Endothelial cell of umbilical vein (primary cell): ENCODE data around the gene RIC8B. TPM values are rescaled to one million over a fixed set of nuclear protein-coding genes. Genes with fewer than 3 reads are reported as not detected.

Source experiments
- BruUV-seq: library from RNA; stranded (reverse); fragments of 400-500 nt; replicated peaks from 2 replicates; lab custom pipeline; 2021; lab: Mats Ljungman, UMichigan
- CTCF ChIA-PET: fragments of 300-600, 350-600 bp; sonication (Branson Sonifier 250); formaldehyde crosslinking; loops from one replicate; lab custom pipeline; 2021; ENCODE audit warnings: antibody characterized with exemption, inconsistent platforms; lab: Charles Lee
- POLR2A ChIA-PET: fragments of 300-600, 350-600 bp; sonication (Branson Sonifier 250); formaldehyde crosslinking; loops from one replicate; lab custom pipeline; 2021; ENCODE audit warnings: antibody characterized with exemption, inconsistent platforms; lab: Charles Lee
- DNase-seq: peaks from one replicate; pipeline ENCODE4 v3.0.0-alpha.2; 2011; ENCODE audit warnings: low read depth, low spot score
- FAIRE-seq: peaks from 2 replicates; lab custom pipeline; 2011; peaks lifted over from hg19 to GRCh38; lab: Jason Lieb, UNC
- H2AFZ ChIP-seq: 2 replicates; pipeline ENCODE4 v1.6.0; 2012; ENCODE audit warnings: low read depth, low read length, control low read depth, inconsistent platforms
- H3K27ac ChIP-seq: 2 replicates; pipeline ENCODE4 v1.5.1; 2011; ENCODE audit warnings: low read depth, mild to moderate bottlenecking, control low read depth, low read length, moderate library complexity; ENCODE audit not compliant: insufficient read depth
- H3K27me3 ChIP-seq, 2 experiments: 2 replicates each; pipeline versions ENCODE4 v1.6.0 to v1.6.1; 2011; ENCODE audit warnings: low read length in 2 of 2, mixed read lengths in 1 of 2; ENCODE audit not compliant: control insufficient read depth in 2 of 2, insufficient read depth in 2 of 2
- H3K36me3 ChIP-seq, 2 experiments: 2 replicates in 1 of 2; 3 replicates in 1 of 2; pipeline ENCODE4 v1.5.1; 2011; ENCODE audit warnings: low read length in 2 of 2, mild to moderate bottlenecking in 1 of 2, moderate library complexity in 1 of 2; ENCODE audit not compliant: control insufficient read depth in 2 of 2, insufficient read depth in 2 of 2; ENCODE audit errors: extremely low read depth in 1 of 2
- H3K4me1 ChIP-seq: 3 replicates; pipeline ENCODE4 v1.5.1; 2011; ENCODE audit warnings: mild to moderate bottlenecking, low read length; ENCODE audit not compliant: control insufficient read depth, insufficient read depth; ENCODE audit errors: extremely low read depth
- H3K4me2 ChIP-seq: 2 replicates; pipeline ENCODE4 v1.6.1; 2011; ENCODE audit warnings: low read length, control low read depth, mixed read lengths; ENCODE audit not compliant: insufficient read depth
- H3K4me3 ChIP-seq, 3 experiments: fragments of 200-600 bp in 1 of 3; sonication (generic), shearing (Covaris generic) in 1 of 3; replicated peaks in 1 of 3; 2 replicates each; pipeline ENCODE4 v1.5.1; 2011 to 2016; ENCODE audit warnings: control low read depth in 3 of 3, low read length in 3 of 3, mild to moderate bottlenecking in 2 of 3, inconsistent platforms in 1 of 3, low read depth in 1 of 3, moderate library complexity in 1 of 3; ENCODE audit not compliant: insufficient read depth in 1 of 3
- H3K79me2 ChIP-seq: 2 replicates; pipeline ENCODE4 v1.6.0; 2012; ENCODE audit warnings: low read length, inconsistent platforms; ENCODE audit not compliant: control insufficient read depth, insufficient read depth
- H3K9ac ChIP-seq: replicated peaks from 2 replicates; pipeline ENCODE3; 2011; ENCODE audit warnings: low read length, control low read depth; ENCODE audit not compliant: insufficient read depth; ENCODE audit errors: extremely low read depth
- H3K9me1 ChIP-seq: replicated peaks from 3 replicates; pipeline ENCODE4 v1.6.0; 2011; ENCODE audit warnings: mild to moderate bottlenecking, low read length; ENCODE audit not compliant: control insufficient read depth, insufficient read depth; ENCODE audit errors: extremely low read depth
- H3K9me3 ChIP-seq: replicated peaks from 2 replicates; pipeline ENCODE4 v1.5.1; 2012; ENCODE audit warnings: low read length, inconsistent platforms; ENCODE audit not compliant: control insufficient read depth, insufficient read depth
- H4K20me1 ChIP-seq: replicated peaks from 2 replicates; pipeline ENCODE3; 2011; ENCODE audit warnings: mild to moderate bottlenecking, low read length; ENCODE audit not compliant: control insufficient read depth, insufficient read depth; ENCODE audit errors: extremely low read depth
- CTCF ChIP-seq, 2 donors: IDR thresholded peaks; 1 replicate in 1 of 2; 2 replicates in 1 of 2; pipeline ENCODE4 v1.5.1; 2011; ENCODE audit warnings: low read length in 2 of 2, mild to moderate bottlenecking in 2 of 2, moderate library complexity in 2 of 2, control low read depth in 1 of 2, inconsistent platforms in 1 of 2, low read depth in 1 of 2; ENCODE audit not compliant: insufficient read depth in 1 of 2; ENCODE audit errors: extremely low read depth in 1 of 2
- EZH2 ChIP-seq: IDR thresholded peaks from 2 replicates; pipeline ENCODE4 v1.6.1; 2012; ENCODE audit warnings: borderline replicate concordance, low read depth, mild to moderate bottlenecking, moderate library complexity, low read length, inconsistent platforms; ENCODE audit not compliant: severe bottlenecking
- FOS ChIP-seq: IDR thresholded peaks from 2 replicates; pipeline ENCODE4 v1.6.1; 2011; ENCODE audit warnings: mild to moderate bottlenecking, low read length, moderate library complexity, borderline replicate concordance; ENCODE audit not compliant: insufficient read depth
- GATA2 ChIP-seq: IDR thresholded peaks from 2 replicates; pipeline ENCODE4 v1.7.0; 2011; ENCODE audit warnings: low read depth, mild to moderate bottlenecking, moderate library complexity, mixed read lengths, low read length; ENCODE audit not compliant: insufficient read length, insufficient read depth
- JUN ChIP-seq: IDR thresholded peaks from 2 replicates; pipeline ENCODE4 v1.6.1; 2011; ENCODE audit warnings: borderline replicate concordance, low read depth; ENCODE audit not compliant: insufficient read length, insufficient read depth
- MAX ChIP-seq: IDR thresholded peaks from 2 replicates; pipeline ENCODE4 v1.6.1; 2011; ENCODE audit not compliant: insufficient read depth, insufficient read length
- MYC ChIP-seq: IDR thresholded peaks from one replicate; pipeline ENCODE4 v1.6.1; 2011; ENCODE audit warnings: mild to moderate bottlenecking, low read depth, low read length
- POLR2A ChIP-seq: IDR thresholded peaks from 2 replicates; pipeline ENCODE4 v1.6.1; 2012; ENCODE audit warnings: low read depth, mild to moderate bottlenecking, control low read depth, low read length
- POLR2AphosphoS5 ChIP-seq: IDR thresholded peaks from 2 replicates; pipeline ENCODE4 v1.6.1; 2012; ENCODE audit warnings: low read depth, mild to moderate bottlenecking, control low read depth, low read length, moderate library complexity; ENCODE audit not compliant: insufficient read depth
- dilution Hi-C: fragments of 300-500 bp; cut with MboI; formaldehyde crosslinking; loops from one replicate; pipeline ENCODE4 v1.15.0; 2019; ENCODE audit warnings: low sequenced_read_pairs; ENCODE audit not compliant: extremely low pct_ligation_motif_present
- intact Hi-C: fragments of 100-400 bp; cut with micrococcal nuclease; formaldehyde crosslinking; loops from one replicate; pipeline ENCODE4 v1.10.0; 2022
- polyA plus RNA-seq, 4 experiments: library from polyadenylated mRNA; depleted of rRNA in 3 of 4; stranded (reverse) in 3 of 4; unstranded in 1 of 4; fragments of >200 nt; gene quantifications; 2 replicates each; pipeline versions ENCODE4 v1.2.1 to v1.2.3, GENCODE V29; 2011 to 2012; ENCODE audit warnings: missing spikeins in 1 of 4
- total RNA-seq: library from RNA; stranded (reverse); gene quantifications from 2 replicates; pipeline ENCODE4 v1.2.3, GENCODE V29; 2021

The RIC8B gene
- total and polyA plus RNA-seq, 2 donors (not counting 3 experiments of a cell fraction or from before 2014, with no cell fraction given) = 4.1 to 13.7 TPM

GRCh38 chr12:106854723-106855122, 80.2 kb downstream of the RIC8B start:
- no peaks in the 10 kb centered on the region for H4K20me1 ChIP-seq
- dilution Hi-C loops = no loop called here
- TF ChIP-seq JUN (no peak), GATA2 (no peak), CTCF (IDR thresholded peaks at IDR 0.05; ENCODE audit: extremely low read depth in 1 of 2, insufficient read depth in 1 of 2, low read depth in 1 of 2, low read length in 2 of 2) (no peak), POLR2AphosphoS5 (no peak), MYC (no peak), FOS (no peak), MAX (no peak), POLR2A (no peak), EZH2 (no peak)
- no TSS peak for BruUV-seq
- intact Hi-C loops = no loop called here
- CTCF ChIA-PET = no interaction called here
- no peaks in the 10 kb centered on the region for H3K79me2 ChIP-seq
- no peaks in the 10 kb centered on the region for H3K27me3 ChIP-seq
- H3K9me1 ChIP-seq = no peaks in the 10 kb centered on the region
- no peak overlapping the region for H3K4me2 ChIP-seq
- H3K27ac ChIP-seq = no peak overlapping the region
- no peaks in the 10 kb centered on the region for H3K4me1 ChIP-seq
- H3K36me3 ChIP-seq = no peaks in the 10 kb centered on the region
- H3K9ac ChIP-seq = no peak overlapping the region
- no peak overlapping the region for H2AFZ ChIP-seq
- no peaks in the 10 kb centered on the region for H3K9me3 ChIP-seq
- POLR2A ChIA-PET = no interaction called here
- DNase-seq (no peak), FAIRE-seq (no peak)
- H3K4me3 ChIP-seq = no peak overlapping the region
